ENCODE measurements around the gene ZCCHC14.

The ZCCHC14 gene

DNA sequence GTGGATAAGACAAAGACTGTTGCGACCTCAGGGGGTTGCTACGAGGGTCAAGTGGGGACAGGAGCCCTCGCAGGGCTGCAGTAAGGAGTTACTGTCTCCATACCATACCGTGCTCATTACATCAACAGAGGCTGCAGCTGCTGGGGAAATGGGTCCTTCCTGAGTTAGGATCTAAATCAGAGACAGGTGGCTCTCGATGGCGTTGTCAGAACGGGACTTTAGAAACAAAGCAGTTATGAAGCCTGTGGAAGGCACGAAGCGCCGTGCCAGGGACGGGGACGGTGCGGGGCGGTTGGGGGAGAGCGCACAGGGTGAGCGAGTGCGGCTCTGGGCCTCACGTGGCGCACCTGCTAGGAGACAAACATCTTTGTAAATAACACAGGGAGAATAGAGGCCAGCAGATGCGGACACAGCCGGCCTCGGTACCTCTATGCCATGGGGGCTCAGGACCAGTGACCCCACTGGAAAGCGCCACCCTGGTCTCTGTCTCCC is 34.4 kb downstream of the ZCCHC14 start:
- Histone ChIP-seq H3K4me3 (ENCODE audit: insufficient read depth, low read depth, low read length, poor library complexity, severe bottlenecking) (no peak overlapping the region), H3K27ac (ENCODE audit: insufficient read depth, low read length, poor library complexity, severe bottlenecking) (no peak overlapping the region), H3K4me1 (ENCODE audit: control insufficient read depth, insufficient read depth, low read length, poor library complexity, severe bottlenecking) (no peaks in the 10 kb centered on the region), H3K27me3 (replicated peaks; ENCODE audit: control insufficient read depth, insufficient read depth, low read length, poor library complexity, severe bottlenecking) (no peaks in the 10 kb centered on the region), H3K36me3 (ENCODE audit: control insufficient read depth, insufficient read depth, low read length) (peaks cover 22% of the 10 kb centered on the region), H3K9me3 (ENCODE audit: control insufficient read depth, low read length) (no peaks in the 10 kb centered on the region)
- DNase-seq: no peak

DNA sequence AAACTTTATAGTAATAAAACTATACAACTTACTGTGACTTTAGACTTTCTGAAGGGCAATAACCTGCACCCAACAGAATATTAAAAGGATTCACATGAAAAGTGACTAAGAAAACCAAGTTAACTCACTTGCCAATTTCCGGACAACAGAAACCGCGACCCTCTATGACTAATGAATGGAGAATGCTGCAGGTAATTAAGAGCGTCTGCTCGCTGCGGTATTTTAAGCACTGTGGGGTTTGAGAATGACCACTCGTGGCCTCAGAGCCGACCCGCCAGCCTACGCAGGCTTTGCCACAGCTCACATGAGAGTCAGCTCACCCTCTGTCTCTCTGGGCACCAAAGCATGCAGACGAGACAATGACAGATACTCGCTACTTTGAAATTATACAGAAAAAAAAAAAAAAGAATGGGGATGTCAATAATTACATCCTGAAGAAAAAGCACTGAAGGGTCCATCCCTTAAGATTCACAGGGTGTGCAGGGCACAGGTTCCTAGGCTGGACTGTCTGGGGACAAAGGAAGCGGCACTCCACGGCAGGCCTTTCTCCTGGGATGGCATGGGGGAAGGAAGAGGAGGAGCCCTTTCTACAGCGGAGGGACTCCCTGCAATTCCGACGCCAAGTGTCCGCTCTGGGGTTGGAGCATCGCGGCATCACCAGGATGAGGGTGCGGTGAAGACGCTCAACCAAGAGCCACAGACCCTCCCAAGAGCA is 35.0 kb downstream of the ZCCHC14 start:
- Histone ChIP-seq H3K9me3 (ENCODE audit: control insufficient read depth, low read length) (no peaks in the 10 kb centered on the region), H3K27ac (ENCODE audit: insufficient read depth, low read length, poor library complexity, severe bottlenecking) (no peak overlapping the region), H3K4me1 (ENCODE audit: control insufficient read depth, insufficient read depth, low read length, poor library complexity, severe bottlenecking) (no peaks in the 10 kb centered on the region), H3K27me3 (replicated peaks; ENCODE audit: control insufficient read depth, insufficient read depth, low read length, poor library complexity, severe bottlenecking) (no peaks in the 10 kb centered on the region), H3K4me3 (ENCODE audit: insufficient read depth, low read depth, low read length, poor library complexity, severe bottlenecking) (no peak overlapping the region), H3K36me3 (ENCODE audit: control insufficient read depth, insufficient read depth, low read length) (peaks cover 22% of the 10 kb centered on the region)
- DNase-seq: peak in 1 of 3 donors; percentile 18

DNA sequence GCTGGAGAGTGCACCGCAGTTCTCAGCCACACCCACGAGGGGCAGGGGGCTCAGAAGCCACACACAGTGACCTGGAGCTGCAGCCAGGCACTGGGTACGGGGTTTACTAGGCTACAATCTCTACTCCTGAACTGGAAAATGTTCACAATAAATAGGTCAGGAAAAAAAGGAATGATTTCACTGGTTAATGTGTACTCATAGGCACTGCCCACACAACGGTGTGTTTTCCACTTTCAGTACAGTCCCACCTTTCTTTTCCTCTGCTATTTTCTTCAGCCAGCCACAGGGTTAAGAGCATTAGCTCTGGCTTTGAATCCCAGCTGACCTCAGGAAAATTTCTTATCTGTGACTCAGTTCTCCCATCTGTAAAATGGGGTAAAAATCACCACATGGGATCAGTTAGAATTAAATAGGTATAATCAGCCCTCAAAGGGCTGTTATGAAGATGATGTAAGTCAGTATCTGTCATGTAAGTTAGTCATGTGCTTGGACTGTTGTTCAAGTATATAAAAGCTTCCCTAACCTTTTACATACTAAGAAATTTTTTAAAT is 35.7 kb downstream of the ZCCHC14 start:
- Histone ChIP-seq H3K27ac (ENCODE audit: insufficient read depth, low read length, poor library complexity, severe bottlenecking) (no peak overlapping the region), H3K36me3 (ENCODE audit: control insufficient read depth, insufficient read depth, low read length) (peaks cover 24% of the 10 kb centered on the region), H3K9me3 (ENCODE audit: control insufficient read depth, low read length) (no peaks in the 10 kb centered on the region), H3K4me1 (ENCODE audit: control insufficient read depth, insufficient read depth, low read length, poor library complexity, severe bottlenecking) (no peaks in the 10 kb centered on the region), H3K4me3 (ENCODE audit: insufficient read depth, low read depth, low read length, poor library complexity, severe bottlenecking) (no peak overlapping the region), H3K27me3 (replicated peaks; ENCODE audit: control insufficient read depth, insufficient read depth, low read length, poor library complexity, severe bottlenecking) (no peaks in the 10 kb centered on the region)
- no peak for DNase-seq

DNA sequence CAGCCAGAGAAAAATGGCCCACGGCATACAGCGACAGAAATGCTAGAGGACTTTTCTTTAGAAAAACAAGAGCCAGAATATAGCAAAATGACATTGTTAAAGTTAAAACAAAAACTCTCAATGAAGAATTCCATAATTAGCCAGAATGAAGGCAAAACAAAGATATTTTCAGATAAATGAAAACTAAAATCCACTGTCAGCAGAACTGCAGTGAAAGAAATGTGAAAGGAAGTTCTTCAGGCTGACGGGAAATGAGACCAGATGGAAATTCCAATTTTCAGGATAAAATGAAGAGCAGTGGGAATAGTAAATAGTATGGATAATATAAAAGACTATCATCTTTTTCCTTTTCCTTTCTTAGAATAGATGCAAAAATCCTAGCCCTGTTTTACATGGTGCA is 38.4 kb downstream of the ZCCHC14 start:
- Histone ChIP-seq H3K9me3 (ENCODE audit: control insufficient read depth, low read length) (no peaks in the 10 kb centered on the region), H3K4me3 (ENCODE audit: insufficient read depth, low read depth, low read length, poor library complexity, severe bottlenecking) (no peak overlapping the region), H3K4me1 (ENCODE audit: control insufficient read depth, insufficient read depth, low read length, poor library complexity, severe bottlenecking) (no peaks in the 10 kb centered on the region), H3K27me3 (replicated peaks; ENCODE audit: control insufficient read depth, insufficient read depth, low read length, poor library complexity, severe bottlenecking) (no peaks in the 10 kb centered on the region), H3K36me3 (ENCODE audit: control insufficient read depth, insufficient read depth, low read length) (peaks cover 28% of the 10 kb centered on the region), H3K27ac (ENCODE audit: insufficient read depth, low read length, poor library complexity, severe bottlenecking) (no peak overlapping the region)
- no peak for DNase-seq

DNA sequence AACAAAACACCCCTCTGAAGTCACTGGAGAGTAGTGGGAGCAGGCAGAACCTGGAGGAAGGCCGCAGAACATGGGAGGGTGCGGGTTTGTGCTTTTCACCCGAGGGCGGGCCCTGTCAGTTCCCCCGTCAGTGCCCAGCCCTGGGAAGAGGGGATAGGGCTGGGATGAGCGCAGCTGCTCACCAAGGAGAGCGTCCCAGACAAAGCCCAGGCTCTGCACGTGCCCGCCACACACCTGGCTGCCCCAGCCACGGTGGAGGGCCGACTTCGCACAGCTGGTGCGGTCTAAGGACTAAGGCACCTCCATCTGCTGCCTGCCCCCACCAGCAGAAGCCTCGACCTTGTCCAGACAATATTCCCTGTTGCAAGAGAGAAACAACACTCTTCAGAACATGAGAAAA is 39.5 kb downstream of the ZCCHC14 start:
- Histone ChIP-seq H3K27ac (ENCODE audit: insufficient read depth, low read length, poor library complexity, severe bottlenecking) (no peak overlapping the region), H3K9me3 (ENCODE audit: control insufficient read depth, low read length) (no peaks in the 10 kb centered on the region), H3K27me3 (replicated peaks; ENCODE audit: control insufficient read depth, insufficient read depth, low read length, poor library complexity, severe bottlenecking) (no peaks in the 10 kb centered on the region), H3K4me3 (ENCODE audit: insufficient read depth, low read depth, low read length, poor library complexity, severe bottlenecking) (no peak overlapping the region), H3K36me3 (ENCODE audit: control insufficient read depth, insufficient read depth, low read length) (peaks cover 22% of the 10 kb centered on the region), H3K4me1 (ENCODE audit: control insufficient read depth, insufficient read depth, low read length, poor library complexity, severe bottlenecking) (no peaks in the 10 kb centered on the region)
- DNase-seq: no peak

DNA sequence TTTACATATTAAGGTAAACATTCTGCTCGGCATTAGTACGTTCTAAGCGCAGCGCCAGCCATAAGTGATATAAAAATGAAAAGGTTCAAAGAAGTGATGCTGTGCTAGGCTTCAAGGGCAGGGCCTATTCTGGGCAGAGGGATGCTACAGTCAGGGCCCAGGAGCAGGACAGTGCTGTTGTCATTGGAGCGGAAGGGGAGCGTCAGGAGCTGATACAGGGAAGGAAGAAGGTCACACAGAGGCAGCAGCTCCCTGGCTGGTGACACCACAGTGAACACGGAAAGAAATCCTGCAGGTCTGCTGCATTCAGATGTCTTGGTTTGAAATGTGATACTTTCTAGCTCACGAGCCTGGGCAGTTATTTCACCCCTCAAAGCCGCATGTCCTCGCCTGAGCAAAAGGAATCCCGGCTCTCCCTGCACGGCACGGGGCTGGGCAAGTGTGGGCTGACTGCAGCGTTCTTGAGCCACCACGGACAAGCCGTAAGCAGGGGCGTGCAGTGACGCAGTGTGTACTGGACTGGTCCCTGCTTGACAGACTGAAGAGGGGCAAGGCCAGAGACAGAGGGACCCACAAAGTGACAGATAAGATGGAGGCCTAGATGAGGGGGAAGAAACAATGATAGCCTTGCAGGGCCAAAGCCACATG is 41.1 kb downstream of the ZCCHC14 start:
- H3K36me3 ChIP-seq (ENCODE audit: control insufficient read depth, insufficient read depth, low read length): peaks cover 21% of the 10 kb centered on the region
- no peaks in the 10 kb centered on the region for H3K4me1 ChIP-seq (ENCODE audit: control insufficient read depth, insufficient read depth, low read length, poor library complexity, severe bottlenecking)
- DNase-seq: no peak
- H3K27me3 ChIP-seq (replicated peaks; ENCODE audit: control insufficient read depth, insufficient read depth, low read length, poor library complexity, severe bottlenecking): no peaks in the 10 kb centered on the region
- H3K9me3 ChIP-seq (ENCODE audit: control insufficient read depth, low read length): no peaks in the 10 kb centered on the region
- no peak overlapping the region for H3K27ac ChIP-seq (ENCODE audit: insufficient read depth, low read length, poor library complexity, severe bottlenecking)
- no peak overlapping the region for H3K4me3 ChIP-seq (ENCODE audit: insufficient read depth, low read depth, low read length, poor library complexity, severe bottlenecking)

DNA sequence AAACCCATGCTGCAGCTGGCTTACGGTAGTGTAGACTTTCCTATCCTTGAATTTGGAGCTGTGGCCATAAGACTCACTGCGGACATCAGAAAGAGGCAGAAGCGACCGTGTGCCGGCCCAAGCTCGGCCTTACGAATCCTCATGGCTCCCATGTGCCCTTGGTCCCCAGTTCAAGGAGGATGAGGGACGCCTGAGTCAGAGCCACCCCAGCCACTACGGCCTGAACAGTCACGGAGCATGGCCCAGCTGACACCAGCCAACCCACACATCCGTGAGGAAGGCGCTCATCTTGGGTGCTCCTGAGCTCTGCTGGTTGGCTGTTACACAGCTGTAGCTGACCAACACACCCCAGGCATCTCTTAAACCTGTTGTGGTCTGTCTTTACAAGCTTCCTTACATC is 44.0 kb downstream of the ZCCHC14 start:
- H3K4me1 ChIP-seq (ENCODE audit: control insufficient read depth, insufficient read depth, low read length, poor library complexity, severe bottlenecking): no peaks in the 10 kb centered on the region
- DNase-seq: no peak

DNA sequence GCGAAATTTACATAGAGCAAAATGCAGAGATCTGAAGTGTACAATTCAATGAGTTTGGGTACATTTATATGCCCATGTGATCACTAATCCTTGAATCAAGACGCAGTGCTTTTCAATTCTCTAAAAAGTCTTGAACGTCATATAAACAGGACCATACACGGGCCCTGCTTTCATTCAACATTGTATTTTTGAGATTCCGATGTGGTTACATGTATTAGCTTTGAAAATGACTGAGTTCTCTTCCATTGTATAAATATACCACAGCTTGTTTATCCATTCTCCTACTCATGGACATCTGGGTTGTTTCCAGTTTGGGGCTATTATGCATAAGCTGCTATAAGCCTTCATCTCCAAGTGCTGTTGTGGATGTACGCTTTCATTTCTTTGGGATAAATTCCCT is 45.5 kb downstream of the ZCCHC14 start:
- H3K27ac ChIP-seq (ENCODE audit: insufficient read depth, low read length, poor library complexity, severe bottlenecking): no peak overlapping the region
- no peaks in the 10 kb centered on the region for H3K4me1 ChIP-seq (ENCODE audit: control insufficient read depth, insufficient read depth, low read length, poor library complexity, severe bottlenecking)
- no peaks in the 10 kb centered on the region for H3K9me3 ChIP-seq (ENCODE audit: control insufficient read depth, low read length)
- DNase-seq: no peak
- peaks cover 13% of the 10 kb centered on the region for H3K36me3 ChIP-seq (ENCODE audit: control insufficient read depth, insufficient read depth, low read length)
- no peaks in the 10 kb centered on the region for H3K27me3 ChIP-seq (replicated peaks; ENCODE audit: control insufficient read depth, insufficient read depth, low read length, poor library complexity, severe bottlenecking)
- H3K4me3 ChIP-seq (ENCODE audit: insufficient read depth, low read depth, low read length, poor library complexity, severe bottlenecking): no peak overlapping the region

More for the DNA sequence above, 44.0 kb downstream of the ZCCHC14 start:
- Histone ChIP-seq H3K36me3 (ENCODE audit: control insufficient read depth, insufficient read depth, low read length) (peaks cover 14% of the 10 kb centered on the region), H3K4me3 (ENCODE audit: insufficient read depth, low read depth, low read length, poor library complexity, severe bottlenecking) (no peak overlapping the region), H3K9me3 (ENCODE audit: control insufficient read depth, low read length) (no peaks in the 10 kb centered on the region), H3K27ac (ENCODE audit: insufficient read depth, low read length, poor library complexity, severe bottlenecking) (no peak overlapping the region), H3K27me3 (replicated peaks; ENCODE audit: control insufficient read depth, insufficient read depth, low read length, poor library complexity, severe bottlenecking) (no peaks in the 10 kb centered on the region)

DNA sequence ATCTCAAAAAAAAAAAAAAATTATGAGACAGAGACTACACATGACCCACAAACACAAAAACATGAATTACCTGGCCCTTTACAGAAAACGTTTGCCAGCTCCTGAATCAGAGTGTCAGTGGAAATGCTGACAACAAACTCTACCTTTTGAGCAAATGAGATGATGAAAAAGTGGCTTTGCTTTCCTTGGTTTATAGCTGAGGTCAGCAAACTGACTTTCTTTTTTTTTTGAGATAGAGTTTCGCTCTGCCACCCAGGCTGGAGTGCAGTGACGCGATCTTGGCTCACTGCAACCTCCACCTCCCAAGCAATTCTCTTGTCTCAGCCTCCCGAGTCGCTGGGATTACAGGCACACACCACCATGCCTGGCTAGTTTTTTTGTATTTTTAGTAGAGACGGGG is 46.3 kb downstream of the ZCCHC14 start:
- no peak overlapping the region for H3K27ac ChIP-seq (ENCODE audit: insufficient read depth, low read length, poor library complexity, severe bottlenecking)
- H3K36me3 ChIP-seq (ENCODE audit: control insufficient read depth, insufficient read depth, low read length): peaks cover 6% of the 10 kb centered on the region
- H3K27me3 ChIP-seq (replicated peaks; ENCODE audit: control insufficient read depth, insufficient read depth, low read length, poor library complexity, severe bottlenecking): no peaks in the 10 kb centered on the region
- no peaks in the 10 kb centered on the region for H3K4me1 ChIP-seq (ENCODE audit: control insufficient read depth, insufficient read depth, low read length, poor library complexity, severe bottlenecking)
- H3K4me3 ChIP-seq (ENCODE audit: insufficient read depth, low read depth, low read length, poor library complexity, severe bottlenecking): no peak overlapping the region
- H3K9me3 ChIP-seq (ENCODE audit: control insufficient read depth, low read length): no peaks in the 10 kb centered on the region
- no peak for DNase-seq

DNA sequence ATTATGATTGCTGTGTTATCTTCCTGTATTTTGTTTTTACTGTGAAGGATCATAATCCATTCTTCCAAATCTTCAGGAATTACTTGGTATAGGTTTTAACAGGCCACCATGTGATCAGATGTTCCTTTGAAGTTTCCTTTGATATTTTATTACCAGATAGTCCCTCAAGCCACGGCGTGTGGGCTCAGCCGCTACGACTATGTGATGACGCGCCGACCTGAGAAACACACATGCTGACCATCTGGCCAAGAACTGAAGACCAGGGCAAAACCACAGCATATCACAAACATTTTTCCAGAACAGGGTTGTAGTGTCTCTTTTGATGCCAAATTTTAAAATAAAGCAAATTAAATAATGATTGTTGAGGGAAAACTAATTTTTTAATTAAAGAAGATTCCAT is 47.3 kb downstream of the ZCCHC14 start:
- Histone ChIP-seq H3K9me3 (ENCODE audit: control insufficient read depth, low read length) (no peaks in the 10 kb centered on the region), H3K27me3 (replicated peaks; ENCODE audit: control insufficient read depth, insufficient read depth, low read length, poor library complexity, severe bottlenecking) (no peaks in the 10 kb centered on the region), H3K36me3 (ENCODE audit: control insufficient read depth, insufficient read depth, low read length) (peaks cover 3% of the 10 kb centered on the region), H3K4me3 (ENCODE audit: insufficient read depth, low read depth, low read length, poor library complexity, severe bottlenecking) (no peak overlapping the region), H3K27ac (ENCODE audit: insufficient read depth, low read length, poor library complexity, severe bottlenecking) (no peak overlapping the region), H3K4me1 (ENCODE audit: control insufficient read depth, insufficient read depth, low read length, poor library complexity, severe bottlenecking) (no peaks in the 10 kb centered on the region)
- DNase-seq: no peak
